IgD-negative memory B cell (primary cell): ENCODE results near the gene SNRPD3. TPM values are rescaled to one million over a fixed set of nuclear protein-coding genes. Genes with fewer than 3 reads are reported as not detected.
"Not testable (repeated sequence)": the region's sequence is repeated elsewhere in the genome, so short reads cannot be mapped to it uniquely, and the experiment has no call there.

Experiments used
- H3K27ac Mint-ChIP-seq, 3 donors: one replicate each; pipeline ENCODE4 v1.8.0; 2020 to 2022; ENCODE audit warnings: mild to moderate bottlenecking in 3 of 3, mixed read lengths in 3 of 3, moderate library complexity in 1 of 3
- H3K27me3 Mint-ChIP-seq: one replicate; pipeline ENCODE4 v1.8.0; 2021; ENCODE audit warnings: mixed read lengths
- H3K36me3 Mint-ChIP-seq: one replicate; pipeline ENCODE4 v1.8.0; 2020; ENCODE audit warnings: mild to moderate bottlenecking, mixed read lengths
- H3K4me1 Mint-ChIP-seq, 3 donors: one replicate each; pipeline ENCODE4 v1.8.0; 2020 to 2022; ENCODE audit warnings: mixed read lengths in 3 of 3, mild to moderate bottlenecking in 1 of 3
- H3K4me3 Mint-ChIP-seq, 4 donors: one replicate each; pipeline ENCODE4 v1.8.0; 2020 to 2022; ENCODE audit warnings: mild to moderate bottlenecking in 4 of 4, mixed read lengths in 4 of 4, moderate library complexity in 3 of 4
- H3K9me3 Mint-ChIP-seq, 3 donors: one replicate each; pipeline ENCODE4 v1.8.0; 2020 to 2021; ENCODE audit warnings: mixed read lengths in 3 of 3, mild to moderate bottlenecking in 1 of 3
- polyA plus RNA-seq: library from polyadenylated mRNA; unstranded; fragments of 300-500 nt; fragmentation: Illumina TruSeq; gene quantifications from one replicate; pipeline ENCODE4 v1.2.3, GENCODE V29; 2021

The SNRPD3 gene
- polyA plus RNA-seq, 1 donor from 2014 or later = 141 TPM

DNA sequence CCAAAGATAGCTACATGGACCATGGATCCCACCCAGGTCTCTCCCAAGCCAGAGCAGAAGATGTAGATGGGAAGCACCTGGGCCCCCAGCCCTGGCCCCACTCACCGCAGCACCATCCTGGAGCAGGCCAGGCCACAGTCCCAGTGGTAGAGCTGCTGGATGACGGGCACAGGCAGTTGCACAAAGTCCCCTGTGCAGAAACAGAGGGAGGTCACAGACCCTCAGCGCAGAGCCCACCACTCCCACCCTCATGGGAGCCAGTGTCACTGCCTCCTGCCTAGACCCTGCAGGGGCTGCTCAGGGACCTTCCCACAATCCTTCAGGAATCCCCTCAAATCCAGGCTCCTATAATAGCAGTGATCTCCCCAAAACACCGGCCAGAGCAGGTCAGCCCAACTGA lies 7.0 kb upstream of the SNRPD3 start:
- Mint-ChIP-seq H3K27me3 (no peaks in the 10 kb centered on the region), H3K4me3 (peak overlapping the region in 3 of 4 donors; percentile 32 to 65 (median 60)), H3K9me3 (no peaks in the 10 kb centered on the region), H3K36me3 (peaks cover 2% of the 10 kb centered on the region), H3K27ac (peak overlapping the region in 2 of 3 donors; percentile 28 to 53), H3K4me1 (peaks cover 24 to 41% (median 41%) of the 10 kb centered on the region in 3 donors)

DNA sequence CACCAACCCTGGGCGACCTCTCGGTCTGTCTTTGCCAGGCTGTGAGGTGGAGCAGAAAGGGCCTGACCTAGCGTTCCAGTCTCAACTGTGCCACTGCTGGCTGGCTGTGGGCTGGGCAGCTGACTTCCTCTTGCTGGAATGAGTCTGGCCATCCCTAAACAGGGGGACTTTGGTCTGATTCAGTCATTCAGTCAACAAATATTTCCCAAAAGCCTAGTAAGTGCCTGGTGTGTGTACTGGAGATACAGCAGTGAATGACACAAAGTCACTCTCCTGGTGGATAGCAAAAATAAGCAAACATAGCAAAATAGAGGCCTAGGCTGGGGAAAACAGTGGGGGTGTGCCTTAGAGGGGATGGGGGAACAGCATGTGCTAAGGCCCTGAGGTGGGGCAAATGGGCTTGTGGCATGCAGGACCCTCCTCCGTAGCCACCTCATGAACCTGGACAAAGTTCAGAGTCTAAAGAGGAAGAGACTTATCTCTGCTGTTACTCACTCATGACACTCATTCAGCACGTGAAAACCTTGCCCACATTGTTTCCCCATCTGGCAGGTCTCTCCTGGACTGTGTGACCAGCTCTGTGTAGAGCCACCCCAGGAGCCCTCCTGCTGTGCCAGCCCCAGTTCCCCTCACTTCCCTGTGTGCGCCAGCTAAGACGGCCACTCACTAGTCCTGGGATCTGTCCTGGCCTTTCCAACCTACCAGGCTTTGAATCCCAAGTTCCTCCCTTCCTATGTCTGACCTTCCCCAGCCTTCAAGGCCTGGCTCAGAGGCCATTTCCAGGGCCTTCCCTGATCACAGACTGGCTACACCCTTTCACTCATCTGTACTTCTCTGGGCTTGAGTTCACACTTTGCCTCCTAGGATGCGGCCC lies 5.5 kb upstream of the SNRPD3 start:
- Mint-ChIP-seq H3K9me3 (no peaks in the 10 kb centered on the region), H3K4me1 (peaks cover 27 to 41% (median 41%) of the 10 kb centered on the region in 3 donors), H3K27me3 (no peaks in the 10 kb centered on the region), H3K4me3 (peak overlapping the region in 3 of 4 donors; percentile 70 to 89 (median 85)), H3K27ac (peak overlapping the region in 2 of 3 donors; percentile 62 to 69), H3K36me3 (peaks cover 2% of the 10 kb centered on the region)

GRCh38 chr22:24550902-24551435 lies 4.8 kb upstream of the SNRPD3 start:
- Mint-ChIP-seq H3K27me3 (no peaks in the 10 kb centered on the region), H3K9me3 (no peaks in the 10 kb centered on the region), H3K27ac (peak overlapping the region; percentile 3 to 69 (median 62)), H3K4me1 (peaks cover 28 to 44% (median 44%) of the 10 kb centered on the region in 3 donors), H3K4me3 (peak overlapping the region; percentile 38 to 100 (median 94)), H3K36me3 (peaks cover 2% of the 10 kb centered on the region)

DNA sequence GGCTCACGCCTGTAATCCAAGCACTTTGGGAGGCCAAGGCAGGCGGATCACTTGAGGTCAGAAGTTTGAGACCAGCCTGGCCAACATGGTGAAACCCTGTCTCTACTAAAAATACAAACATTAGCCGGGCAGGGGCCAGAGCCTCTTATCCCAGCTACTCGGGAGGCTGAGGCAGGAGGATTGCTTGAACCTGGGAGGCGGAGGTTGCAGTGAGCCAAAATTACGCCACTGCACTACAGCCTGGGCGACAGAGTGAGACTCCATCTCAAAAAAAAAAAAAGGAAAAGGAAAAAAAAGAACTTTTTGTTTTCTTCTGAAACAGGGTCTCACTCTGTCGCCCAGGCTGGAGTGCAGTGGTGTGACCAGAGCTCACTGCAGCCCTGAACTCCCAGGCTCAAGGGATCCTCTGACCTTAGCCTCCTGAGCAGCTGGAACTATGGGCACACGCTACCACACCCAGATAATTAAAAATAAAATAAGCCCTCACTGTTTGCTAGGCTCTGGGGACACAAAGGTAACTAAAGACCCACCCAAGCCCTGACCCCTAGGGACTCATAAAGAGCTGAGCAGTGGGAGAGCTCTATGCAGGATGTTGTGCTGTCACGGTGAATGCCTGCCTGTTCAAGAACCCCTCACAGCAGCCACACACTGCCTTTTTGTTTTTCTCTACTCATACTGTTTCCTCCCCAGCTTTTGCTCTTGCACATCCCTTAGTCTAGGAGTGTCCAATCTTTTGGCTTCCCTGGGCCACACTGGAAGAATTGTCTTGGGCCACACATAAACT lies 3.1 kb upstream of the SNRPD3 start:
- not testable (repeated sequence) for H3K36me3 Mint-ChIP-seq, H3K9me3 Mint-ChIP-seq, H3K27me3 Mint-ChIP-seq
- H3K27ac Mint-ChIP-seq = peak overlapping the region; percentile 11 to 95 (median 79)
- H3K4me3 Mint-ChIP-seq = peak overlapping the region; percentile 97 to 100 (median 98)
- peaks cover 29 to 54% (median 52%) of the 10 kb centered on the region in 3 donors for H3K4me1 Mint-ChIP-seq

DNA sequence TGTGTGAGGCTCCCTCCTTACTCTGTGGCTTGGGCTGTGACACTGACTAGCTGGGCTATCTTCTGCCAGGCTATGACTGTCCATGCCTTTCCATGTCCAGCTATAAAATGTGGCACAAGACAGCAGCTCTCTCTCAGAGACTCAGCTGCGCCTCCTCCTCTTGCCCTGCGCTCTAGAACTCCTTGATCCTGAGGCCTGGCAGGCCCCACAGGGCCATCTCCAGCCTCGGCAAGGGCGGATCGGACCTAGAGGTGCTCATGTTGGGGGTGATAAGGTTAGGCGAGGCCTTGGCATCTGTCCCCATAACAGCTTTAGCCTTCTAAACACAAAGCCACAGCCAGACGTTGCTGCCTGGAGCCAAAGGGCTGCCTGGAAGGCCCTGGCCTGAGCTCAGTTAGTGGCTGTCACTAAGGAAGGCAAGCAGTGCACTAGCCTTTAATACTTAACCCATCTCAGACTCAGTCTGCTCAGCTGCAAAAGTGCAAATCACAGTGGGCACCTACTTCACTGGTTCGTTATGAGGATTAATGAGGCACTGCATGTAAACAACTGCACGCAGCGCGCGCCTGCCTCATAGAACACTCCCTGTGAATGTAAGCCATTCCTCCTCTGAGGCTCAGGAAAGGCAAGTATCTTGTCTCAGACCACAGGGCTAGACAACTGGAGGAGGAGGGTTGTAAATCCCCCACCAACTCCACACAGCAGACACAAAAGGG lies 2.0 kb upstream of the SNRPD3 start:
- H3K27me3 Mint-ChIP-seq = no peaks in the 10 kb centered on the region
- peak overlapping the region; percentile 79 to 98 (median 95) for H3K27ac Mint-ChIP-seq
- peaks cover 39 to 60% (median 55%) of the 10 kb centered on the region in 3 donors for H3K4me1 Mint-ChIP-seq
- H3K9me3 Mint-ChIP-seq = no peaks in the 10 kb centered on the region
- H3K36me3 Mint-ChIP-seq = no peaks in the 10 kb centered on the region
- H3K4me3 Mint-ChIP-seq = peak overlapping the region; percentile 97 to 100 (median 98)

DNA sequence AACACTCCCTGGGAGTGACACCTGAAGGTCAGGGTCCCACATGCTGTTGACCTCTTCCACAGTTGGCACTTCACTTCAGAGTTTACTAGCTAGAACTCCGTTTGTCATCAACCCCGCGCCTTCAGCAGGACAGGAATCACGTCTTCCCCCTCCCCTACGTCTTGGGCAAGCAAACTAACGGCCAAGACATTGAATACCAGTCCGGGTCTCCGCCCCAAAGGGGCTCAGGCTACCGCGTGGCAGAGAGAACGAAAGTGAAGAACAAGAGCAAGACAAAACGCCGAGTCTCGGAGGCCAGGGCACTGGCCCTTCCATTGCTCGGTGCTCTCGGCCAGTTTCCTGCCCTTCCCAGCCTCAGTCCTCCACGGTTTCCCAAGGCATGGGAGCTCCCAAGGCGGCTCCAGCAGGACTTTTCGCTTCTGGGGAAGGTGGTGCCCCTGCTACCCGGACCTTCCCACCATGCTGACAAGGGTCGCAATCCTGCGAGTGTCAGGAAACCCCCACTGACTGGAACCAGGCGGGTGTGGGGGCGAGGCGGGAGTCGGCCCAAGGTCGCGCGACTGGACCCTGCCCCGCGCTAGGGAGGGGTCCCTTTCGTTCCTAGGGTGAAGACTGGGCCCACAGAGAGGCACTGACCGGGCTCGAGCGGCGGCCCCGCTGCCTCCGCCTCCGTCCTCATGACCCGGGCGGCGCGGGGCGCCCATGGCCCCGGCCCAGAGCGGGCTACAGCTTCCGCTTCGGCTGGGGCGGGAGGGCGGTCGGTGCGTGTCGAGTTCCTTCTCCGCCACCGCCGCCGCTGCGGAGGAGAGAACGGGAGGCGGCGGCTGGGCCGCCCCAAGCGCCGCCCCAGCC lies 1.3 kb upstream of the SNRPD3 start, which contains the start of gene GUCD1:
Gene GUCD1 (minus strand): TSS at position 826 of the 852 bp plus-strand sequence. CDS start 147 bp downstream, at position 679.
- H3K27me3 Mint-ChIP-seq = no peaks in the 10 kb centered on the region
- peaks cover 47 to 67% (median 58%) of the 10 kb centered on the region in 3 donors for H3K4me1 Mint-ChIP-seq
- no peaks in the 10 kb centered on the region for H3K36me3 Mint-ChIP-seq
- H3K4me3 Mint-ChIP-seq = peak within 1 kb of the TSS; percentile 97 to 100 (median 98)
- H3K27ac Mint-ChIP-seq = peak within 1 kb of the TSS; percentile 95 to 98 (median 98)
- no peaks in the 10 kb centered on the region for H3K9me3 Mint-ChIP-seq

GRCh38 chr22:24559471-24559870 lies 3.7 kb downstream of the SNRPD3 start:
- no peaks in the 10 kb centered on the region for H3K27me3 Mint-ChIP-seq
- H3K4me1 Mint-ChIP-seq = peaks cover 31 to 47% (median 35%) of the 10 kb centered on the region in 3 donors
- no peaks in the 10 kb centered on the region for H3K36me3 Mint-ChIP-seq
- H3K4me3 Mint-ChIP-seq = peak overlapping the region in 3 of 4 donors; percentile 7 to 98 (median 58)
- H3K9me3 Mint-ChIP-seq = no peaks in the 10 kb centered on the region
- no peak overlapping the region for H3K27ac Mint-ChIP-seq

DNA sequence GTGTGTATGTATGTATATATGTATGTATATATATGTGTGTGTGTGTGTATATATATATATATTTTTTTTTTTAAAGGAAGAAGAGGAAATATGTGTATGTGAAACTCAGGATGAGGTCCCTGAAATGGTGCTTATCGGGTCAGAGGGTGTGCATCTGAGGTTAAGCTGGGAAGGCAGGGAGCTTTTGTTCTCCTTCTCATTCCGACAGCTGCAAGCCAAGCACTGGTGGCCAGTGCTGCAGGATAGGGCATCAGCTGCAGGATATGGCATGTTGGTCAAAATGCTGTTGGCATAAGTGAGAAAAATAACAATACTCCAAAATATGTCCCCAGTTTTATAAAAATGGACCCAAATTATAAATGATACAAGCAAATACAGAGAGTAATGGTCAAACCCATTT lies 7.4 kb downstream of the SNRPD3 start:
- Mint-ChIP-seq H3K9me3 (no peaks in the 10 kb centered on the region), H3K4me3 (no peak overlapping the region), H3K36me3 (no peaks in the 10 kb centered on the region), H3K4me1 (peaks cover 17 to 38% (median 33%) of the 10 kb centered on the region in 3 donors), H3K27me3 (no peaks in the 10 kb centered on the region), H3K27ac (no peak overlapping the region)

DNA sequence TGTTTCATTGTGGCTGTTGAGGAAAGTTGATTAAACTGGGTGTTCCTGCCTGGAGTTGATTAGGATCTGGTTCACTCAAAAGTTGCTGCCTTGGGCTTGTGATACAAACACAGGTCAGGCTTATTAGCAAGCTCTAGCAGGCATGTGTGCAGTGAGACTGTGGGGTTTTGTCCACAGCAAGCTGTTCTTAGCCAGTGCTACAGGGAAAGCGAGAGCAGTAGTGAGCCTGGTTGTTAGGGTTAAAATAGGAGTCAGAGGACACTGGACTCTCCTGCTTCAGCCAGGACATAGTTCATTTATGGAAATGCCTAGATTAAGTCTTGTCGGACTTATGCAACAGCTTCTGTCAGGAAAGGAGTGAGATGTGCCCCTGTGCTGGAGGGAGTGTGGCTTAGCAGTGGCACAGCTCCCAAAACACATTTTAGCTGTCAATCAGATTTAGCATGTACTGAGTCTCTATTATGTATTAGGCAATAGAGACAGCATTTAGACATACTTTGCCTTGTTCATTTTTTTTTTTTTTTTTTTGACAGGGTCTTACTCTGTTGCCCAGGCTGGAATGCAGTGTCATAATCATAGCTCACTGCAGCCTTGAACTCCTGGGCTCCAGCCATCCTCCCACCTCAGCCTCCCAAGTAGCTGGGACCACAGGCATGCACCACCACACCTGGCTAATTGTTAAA lies 8.7 kb downstream of the SNRPD3 start:
- Mint-ChIP-seq H3K27me3 (no peaks in the 10 kb centered on the region), H3K36me3 (peaks cover 4% of the 10 kb centered on the region), H3K27ac (peak overlapping the region in 1 of 3 donors; percentile 71), H3K9me3 (no peaks in the 10 kb centered on the region), H3K4me1 (peaks cover 4 to 25% (median 21%) of the 10 kb centered on the region in 3 donors), H3K4me3 (no peak overlapping the region)

DNA sequence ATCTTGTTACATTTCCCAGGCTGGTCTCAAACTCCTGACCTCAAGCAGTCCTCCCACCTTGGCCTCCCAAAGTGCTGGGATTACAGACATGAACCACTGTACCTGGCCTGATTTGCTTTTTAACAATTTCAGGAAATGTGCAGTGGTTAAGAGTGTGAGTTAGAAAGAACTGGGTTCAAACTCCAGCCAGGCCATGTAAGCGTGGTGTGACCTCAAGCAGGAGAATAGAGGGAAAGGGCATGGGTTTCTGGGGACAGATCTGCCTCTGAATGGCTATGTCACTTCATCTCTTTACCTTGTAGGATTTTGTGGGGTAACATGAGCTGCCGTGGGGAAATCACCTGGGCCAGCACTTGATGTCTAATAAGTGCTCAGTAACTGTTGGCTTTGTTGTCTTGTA lies 9.3 kb downstream of the SNRPD3 start:
- Mint-ChIP-seq H3K36me3 (peaks cover 4% of the 10 kb centered on the region), H3K4me3 (peak overlapping the region in 2 of 4 donors; percentile 45 to 57), H3K4me1 (peaks cover 0 to 22% (median 18%) of the 10 kb centered on the region in 3 donors), H3K27me3 (no peaks in the 10 kb centered on the region), H3K9me3 (no peaks in the 10 kb centered on the region), H3K27ac (no peak overlapping the region)

DNA sequence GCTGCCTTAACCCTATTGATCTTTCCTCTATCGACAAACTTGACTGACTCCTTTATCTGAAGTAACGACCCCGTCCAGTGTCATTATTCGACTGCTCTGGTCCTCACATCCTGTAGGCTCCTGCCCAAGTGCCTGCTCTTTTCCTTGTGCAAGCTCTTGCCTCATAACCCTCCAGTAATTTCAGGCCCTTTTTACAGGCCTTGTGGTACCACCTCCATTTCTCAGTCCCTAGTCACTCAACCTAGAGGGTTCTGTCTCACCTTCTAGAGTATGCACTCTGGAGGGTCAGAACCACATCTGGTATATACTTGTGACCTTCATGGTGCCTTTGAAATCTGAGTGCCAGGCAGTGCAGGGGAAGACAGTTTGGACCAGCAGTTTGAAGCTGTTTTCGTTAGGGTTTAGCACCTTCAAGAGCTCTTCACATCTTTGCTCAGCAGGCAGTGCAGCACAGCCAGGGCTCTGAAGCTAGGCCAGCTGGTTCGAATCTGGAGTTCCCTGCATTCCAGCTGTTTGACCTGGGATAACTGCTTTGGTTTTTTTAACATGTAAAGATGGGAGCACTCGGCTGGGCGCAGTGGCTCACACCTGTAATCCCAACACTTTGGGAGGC lies 11.2 kb downstream of the SNRPD3 start:
- Mint-ChIP-seq H3K27me3 (no peaks in the 10 kb centered on the region), H3K27ac (peak overlapping the region in 1 of 3 donors; percentile 50), H3K4me1 (peaks cover 0 to 21% (median 18%) of the 10 kb centered on the region in 3 donors), H3K9me3 (no peaks in the 10 kb centered on the region), H3K4me3 (no peak overlapping the region), H3K36me3 (peaks cover 4% of the 10 kb centered on the region)

GRCh38 chr22:24567668-24568067 lies 11.9 kb downstream of the SNRPD3 start:
- Mint-ChIP-seq H3K4me3 (no peak overlapping the region), H3K27ac (no peak overlapping the region), H3K36me3 (peaks cover 5% of the 10 kb centered on the region), H3K4me1 (peaks cover 0 to 19% (median 17%) of the 10 kb centered on the region in 3 donors), H3K9me3 (no peaks in the 10 kb centered on the region), H3K27me3 (no peaks in the 10 kb centered on the region)

GRCh38 chr22:24571266-24571665 lies 15.5 kb downstream of the SNRPD3 start:
- no peaks in the 10 kb centered on the region for H3K9me3 Mint-ChIP-seq
- H3K36me3 Mint-ChIP-seq = peaks cover 10% of the 10 kb centered on the region
- no peaks in the 10 kb centered on the region for H3K27me3 Mint-ChIP-seq
- H3K4me1 Mint-ChIP-seq = peaks cover 0 to 8% (median 6%) of the 10 kb centered on the region in 3 donors
- peak overlapping the region in 1 of 4 donors; percentile 52 for H3K4me3 Mint-ChIP-seq
- H3K27ac Mint-ChIP-seq = no peak overlapping the region
